GM20000 (cell line): Measurements from ENCODE around the gene MAGED2.
"Not testable (repeated sequence)": the region's sequence is repeated elsewhere in the genome, so short reads cannot be mapped to it uniquely, and the experiment has no call there.

ENCODE experiments used
- DNase-seq: peaks from one replicate; pipeline ENCODE4 v3.0.0; 2012; ENCODE audit warnings: low spot score
- CTCF ChIP-seq: IDR thresholded peaks from 2 replicates; pipeline ENCODE4 v1.5.1; 2012; ENCODE audit warnings: mild to moderate bottlenecking, control low read depth; ENCODE audit errors: extremely low read depth, missing control alignments

The MAGED2 gene

DNA sequence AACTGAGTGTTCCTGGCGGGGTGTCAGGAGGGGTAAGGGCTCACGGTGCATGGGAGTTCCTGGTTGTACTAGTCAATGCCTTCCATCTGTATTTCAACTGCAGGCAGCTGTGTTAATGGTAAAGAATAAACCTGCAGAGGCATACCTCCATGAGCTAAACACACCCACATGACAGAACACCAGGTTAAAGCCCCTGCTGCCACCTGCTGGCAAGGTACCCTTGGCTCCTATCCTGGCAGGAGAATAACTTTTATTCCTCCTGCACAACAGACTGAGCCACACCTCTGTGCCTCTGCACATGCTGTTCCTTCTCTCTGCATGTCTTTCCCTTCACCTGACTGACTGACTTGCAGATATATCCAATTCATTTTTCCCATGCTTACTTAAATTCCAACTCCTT lies 20.6 kb upstream of the MAGED2 start:
- peak; percentile 13 for DNase-seq
- TF ChIP-seq CTCF: peak; percentile 6

- no peak for DNase-seq
- no peak for TF ChIP-seq CTCF
Measured at GRCh38 chrX:54788446-54788845, 19.1 kb upstream of the MAGED2 start.

GRCh38 chrX:54789405-54789804 lies 18.1 kb upstream of the MAGED2 start:
- not testable (repeated sequence) for DNase-seq

DNA sequence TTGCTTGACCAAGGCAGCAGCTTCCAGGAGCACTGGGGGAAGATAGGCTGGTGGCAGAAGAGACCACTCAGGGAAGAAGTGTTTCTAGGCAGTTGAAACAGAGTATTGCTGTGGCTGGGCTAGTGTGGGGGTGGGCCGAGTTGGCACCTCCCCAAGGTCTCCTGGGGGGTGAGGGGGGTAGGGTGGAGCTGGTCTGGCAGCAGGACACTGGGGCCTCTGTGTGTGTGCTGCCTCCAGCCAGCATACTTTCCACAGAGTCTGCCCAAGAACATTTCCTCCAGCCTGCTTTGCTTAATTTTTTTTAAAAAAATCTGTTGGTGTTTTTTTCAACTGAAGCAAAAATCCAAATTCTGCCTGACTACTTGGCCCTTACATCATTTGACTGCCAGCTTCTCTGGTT lies 13.5 kb upstream of the MAGED2 start:
- DNase-seq: no peak
- TF ChIP-seq CTCF: no peak

- TF ChIP-seq CTCF: no peak
Measured at GRCh38 chrX:54794795-54795194, 12.8 kb upstream of the MAGED2 start.

DNA sequence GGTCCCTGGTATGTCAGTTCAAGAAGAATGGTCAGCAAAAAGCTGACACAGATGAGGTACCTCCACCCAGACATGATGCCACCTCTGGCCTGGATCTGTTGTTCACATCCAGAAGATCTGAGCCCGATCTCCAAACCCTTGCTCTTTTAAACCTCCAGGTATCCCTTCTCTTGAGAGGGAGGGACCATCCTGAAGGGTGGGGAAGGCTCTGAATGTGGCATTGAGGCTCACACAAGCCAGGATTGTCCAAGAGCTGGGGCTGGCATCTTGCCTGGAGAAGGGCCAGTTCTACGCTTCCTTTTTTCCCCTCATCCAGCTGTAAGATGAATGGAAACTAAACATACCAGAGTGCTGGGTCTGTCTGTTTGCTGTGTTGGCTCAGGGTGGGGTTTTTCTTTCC lies 9.4 kb upstream of the MAGED2 start, which contains the start of gene ITIH6:
Gene ITIH6, minus strand, starts transcription at position 119 of the 400 bp plus-strand sequence. Its CDS starts 45 bp downstream, at position 74.
- TF ChIP-seq CTCF: no peak
- DNase-seq: no peak

More at GRCh38 chrX:54794795-54795194, 12.8 kb upstream of the MAGED2 start:
- no peak for DNase-seq

- no peak for TF ChIP-seq CTCF
- DNase-seq: no peak
Measured at GRCh38 chrX:54799046-54799445, 8.5 kb upstream of the MAGED2 start.

DNA sequence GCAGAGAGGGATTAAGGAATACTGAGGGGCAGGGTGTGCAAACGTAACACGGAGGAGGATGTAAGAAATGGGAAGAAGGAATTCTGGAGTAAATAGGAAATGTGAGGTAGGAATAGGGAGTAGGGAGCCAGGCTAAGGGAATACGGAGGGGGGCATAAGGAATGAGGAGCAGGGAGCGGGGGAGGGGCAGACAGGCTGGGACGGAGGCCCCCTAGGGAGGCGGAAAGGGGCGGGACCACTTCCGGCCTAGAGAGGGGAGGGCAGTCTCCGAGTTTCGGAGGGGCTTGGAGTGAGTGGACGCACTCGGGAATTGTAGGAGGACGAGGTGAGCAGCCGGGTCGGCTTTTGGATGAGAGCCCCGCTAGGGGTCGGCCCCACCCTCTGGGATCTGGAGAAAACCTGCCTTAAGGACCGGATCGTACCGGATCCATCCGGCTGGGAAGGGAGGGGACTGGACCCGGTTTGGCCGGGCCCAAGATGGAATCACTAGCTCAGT lies 612 bp downstream of the MAGED2 start:
- peak; percentile 36 for DNase-seq
- no peak for TF ChIP-seq CTCF
